Neural crest cell (in vitro differentiated cells): ENCODE measurements around the gene DYRK1B. TPM values are rescaled to one million over a fixed set of nuclear protein-coding genes. Genes with fewer than 3 reads are reported as not detected.
A peak's percentile ranks its signal among the peaks of the same experiment; 100 is the strongest.

Experiments
- DNase-seq: peaks from one replicate; pipeline ENCODE4 v3.0.0; 2021; ENCODE audit warnings: low read depth, mixed read lengths, low spot score
- H3K27ac Mint-ChIP-seq: one replicate; pipeline ENCODE4 v1.8.0; 2021; ENCODE audit warnings: mild to moderate bottlenecking, mixed read lengths; ENCODE audit not compliant: unreplicated experiment
- H3K27me3 Mint-ChIP-seq: 2 replicates; pipeline ENCODE4 v1.8.0; 2021; ENCODE audit warnings: low read depth, mild to moderate bottlenecking, mixed read lengths
- H3K36me3 Mint-ChIP-seq: 2 replicates; pipeline ENCODE4 v1.8.0; 2021; ENCODE audit warnings: low read depth, mild to moderate bottlenecking, mixed read lengths
- H3K4me1 Mint-ChIP-seq: 2 replicates; pipeline ENCODE4 v1.8.0; 2021; ENCODE audit warnings: mixed read lengths
- H3K4me3 Mint-ChIP-seq: one replicate; pipeline ENCODE4 v1.8.0; 2021; ENCODE audit warnings: mild to moderate bottlenecking, mixed read lengths
- H3K9me3 Mint-ChIP-seq: 2 replicates; pipeline ENCODE4 v1.8.0; 2021; ENCODE audit warnings: mixed read lengths
- CTCF ChIP-seq: fragments of 200-600 bp; sonication (generic); conservative IDR thresholded peaks from 2 replicates; pipeline ENCODE4 v1.5.0; 2021; ENCODE audit warnings: antibody characterized with exemption, mild to moderate bottlenecking
- total RNA-seq: library from RNA; stranded (reverse); gene quantifications from 2 replicates; pipeline ENCODE4 v1.2.1, GENCODE V29; 2021

DYRK1B gene
- total RNA-seq, 1 donor from 2014 or later: 44.9 TPM

DNA sequence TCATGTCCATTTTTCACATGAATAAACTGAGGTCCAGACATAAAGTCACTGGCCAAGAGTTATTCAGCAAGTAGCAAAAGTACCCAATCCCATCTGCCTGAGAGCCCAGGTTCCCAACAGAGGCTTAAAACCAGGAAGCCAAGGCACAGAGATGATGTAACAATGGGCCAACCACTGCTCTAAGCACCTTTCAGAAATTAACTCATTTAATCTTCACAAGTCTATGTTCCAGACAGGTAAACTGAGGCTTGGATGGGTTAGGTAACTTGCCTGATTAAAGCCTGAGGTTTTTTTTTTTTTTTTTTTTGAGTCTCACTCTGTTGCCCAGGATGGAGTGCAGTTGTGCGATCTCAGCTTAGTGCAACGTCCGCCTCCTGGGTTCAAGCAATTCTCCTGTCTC is 4.0 kb upstream of the DYRK1B start:
- Mint-ChIP-seq H3K9me3 (no peaks in the 10 kb centered on the region), H3K36me3 (peaks cover 12% of the 10 kb centered on the region), H3K4me3 (no peak overlapping the region), H3K27ac (no peak overlapping the region), H3K27me3 (no peaks in the 10 kb centered on the region), H3K4me1 (peaks cover 18% of the 10 kb centered on the region)
- no peak for DNase-seq
- TF ChIP-seq CTCF: no peak

DNA sequence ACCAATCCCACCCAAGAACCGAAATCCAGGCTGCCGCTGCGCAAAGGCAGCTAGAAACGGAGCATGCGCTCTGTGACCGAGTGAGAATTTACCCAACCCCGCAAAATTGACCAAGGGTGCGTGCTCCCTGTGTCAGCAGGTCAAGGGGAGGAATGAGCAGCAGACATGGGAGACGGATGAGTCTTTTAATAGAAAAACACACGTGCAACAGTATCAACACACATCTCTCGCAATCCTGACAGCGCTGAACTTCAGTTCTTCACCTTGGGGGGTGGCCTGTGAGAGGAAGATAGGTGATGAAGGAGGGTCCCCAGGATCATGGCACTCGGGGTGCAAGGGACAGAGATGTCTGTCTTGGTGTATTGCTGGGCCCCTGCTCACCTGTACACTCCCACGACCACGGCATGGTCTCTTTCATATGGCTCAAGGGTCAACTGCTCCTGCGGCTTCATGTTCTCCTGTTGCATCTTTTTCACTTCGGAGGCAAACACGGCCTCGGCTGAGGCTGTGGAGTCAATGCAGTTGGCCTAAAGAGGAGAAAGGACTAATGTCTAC is 402 bp upstream of the DYRK1B start:
- Mint-ChIP-seq H3K36me3 (peaks cover 29% of the 10 kb centered on the region), H3K4me3 (peak overlapping the region; percentile 84)
- TF ChIP-seq CTCF: no peak

GRCh38 chr19:39833160-39833463 is 850 bp downstream of the DYRK1B start:
- peaks cover 33% of the 10 kb centered on the region for H3K4me1 Mint-ChIP-seq
- no peak for TF ChIP-seq CTCF
- peaks cover 4% of the 10 kb centered on the region for H3K27me3 Mint-ChIP-seq
- H3K9me3 Mint-ChIP-seq: no peaks in the 10 kb centered on the region
- peak overlapping the region; percentile 86 for H3K27ac Mint-ChIP-seq
- H3K4me3 Mint-ChIP-seq: peak overlapping the region; percentile 89
- DNase-seq: no peak
- H3K36me3 Mint-ChIP-seq: peaks cover 33% of the 10 kb centered on the region

More for the DNA sequence above, 402 bp upstream of the DYRK1B start:
- Mint-ChIP-seq H3K27me3 (peaks cover 4% of the 10 kb centered on the region), H3K27ac (peak overlapping the region; percentile 85), H3K9me3 (no peaks in the 10 kb centered on the region), H3K4me1 (peaks cover 36% of the 10 kb centered on the region)
- no peak for DNase-seq

- DNase-seq: no peak
- no peaks in the 10 kb centered on the region for H3K9me3 Mint-ChIP-seq
- peaks cover 4% of the 10 kb centered on the region for H3K27me3 Mint-ChIP-seq
- H3K36me3 Mint-ChIP-seq: peaks cover 33% of the 10 kb centered on the region
- TF ChIP-seq CTCF: no peak
- peak overlapping the region; percentile 89 for H3K4me3 Mint-ChIP-seq
- H3K27ac Mint-ChIP-seq: peak overlapping the region; percentile 86
- peaks cover 33% of the 10 kb centered on the region for H3K4me1 Mint-ChIP-seq
Measured at GRCh38 chr19:39832341-39833083, 1.4 kb downstream of the DYRK1B start.

GRCh38 chr19:39831679-39832078 is 2.3 kb downstream of the DYRK1B start:
- Mint-ChIP-seq H3K36me3 (peaks cover 31% of the 10 kb centered on the region), H3K27me3 (peaks cover 4% of the 10 kb centered on the region), H3K27ac (peak overlapping the region; percentile 86), H3K4me3 (peak overlapping the region; percentile 89), H3K4me1 (peaks cover 33% of the 10 kb centered on the region), H3K9me3 (no peaks in the 10 kb centered on the region)
- no peak for DNase-seq
- TF ChIP-seq CTCF: no peak
